Measurements from ENCODE around the gene PHACTR1.

DNA sequence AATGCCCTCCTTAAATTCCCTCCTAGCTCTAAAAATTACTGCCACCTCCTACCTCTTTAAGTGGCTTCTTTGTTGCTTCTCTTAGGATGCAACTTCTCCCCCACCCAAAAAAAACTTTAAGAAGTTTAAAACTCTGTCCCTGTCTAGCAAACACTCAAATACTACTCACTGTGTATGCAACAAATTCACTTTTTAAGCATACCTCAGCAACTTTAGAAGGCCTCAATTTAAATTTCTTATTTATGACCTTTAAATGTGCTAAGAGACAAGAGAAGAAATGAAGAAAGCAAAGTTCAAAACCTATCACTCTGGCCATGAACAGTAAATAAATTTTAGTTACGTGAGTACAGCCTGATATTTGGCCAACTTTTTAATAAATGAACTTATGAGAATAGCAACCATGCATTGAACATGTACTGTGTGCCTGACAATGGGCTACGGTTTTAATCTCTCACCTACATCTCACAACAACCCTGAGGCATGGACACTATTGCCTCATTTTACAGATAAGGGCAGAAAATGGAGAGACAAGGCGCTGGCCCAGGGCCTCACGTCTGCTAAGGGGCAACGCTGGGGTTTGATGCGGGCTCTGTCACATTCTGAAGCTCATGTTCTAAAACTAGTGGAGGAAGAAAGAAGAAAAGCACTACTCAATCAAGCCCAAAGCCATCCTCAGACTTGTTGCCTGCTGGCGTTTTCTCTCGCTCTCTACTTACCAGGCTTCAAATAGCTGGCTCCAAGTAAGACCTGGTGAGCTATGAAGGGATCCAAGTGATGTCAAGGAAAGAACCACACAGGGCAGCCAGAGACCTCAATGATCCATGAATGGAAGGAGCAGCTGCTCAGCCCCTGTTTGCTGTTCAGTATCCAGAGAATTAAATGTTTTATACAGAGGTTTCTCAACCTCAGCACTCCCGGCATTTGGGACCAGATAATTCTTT, 512.0 kb downstream of the PHACTR1 start:
- no peak for TF ChIP-seq EZH2 (IDR thresholded peaks at IDR 0.05; ENCODE audit: insufficient read depth, poor library complexity, severe bottlenecking)
- no peak for TF ChIP-seq EZH2phosphoT487 (IDR thresholded peaks at IDR 0.05; ENCODE audit: insufficient read depth, low read depth)

Measured in GM23248 (cell line).